K562 (cell line): ENCODE data around the gene GSS. TPM values are rescaled to one million over a fixed set of nuclear protein-coding genes. Genes with fewer than 3 reads are reported as not detected.

Experiments
- NCOR1 ChIP-seq: fragments of 450-650 bp; IDR thresholded peaks from 2 replicates; pipeline ENCODE4 v1.6.1; 2016; ENCODE audit warnings: mild to moderate bottlenecking, moderate library complexity
- TEAD1 ChIP-seq, 2 experiments: fragments of 450-650 bp in 1 of 2; sonication (generic) in 1 of 2; formaldehyde crosslinking; IDR thresholded peaks; 2 replicates each; pipeline versions ENCODE4 v1.4.0 to v1.8.0; 2020 to 2022; ENCODE audit warnings: mild to moderate bottlenecking in 2 of 2, missing genetic modification reagents in 1 of 2
- ZBTB40 ChIP-seq, 2 experiments: fragments of 450-650 bp in 1 of 2; sonication (generic) in 1 of 2; formaldehyde crosslinking in 1 of 2; IDR thresholded peaks; 2 replicates each; pipeline versions ENCODE4 v1.7.1 to v1.9.0; 2016 to 2022; ENCODE audit warnings: inconsistent platforms in 1 of 2, mild to moderate bottlenecking in 1 of 2, missing genetic modification reagents in 1 of 2
- polyA plus RNA-seq, 8 experiments: library from polyadenylated mRNA; depleted of rRNA in 4 of 8; stranded (reverse) in 5 of 8; unstranded in 3 of 8; fragments of >200 nt; fragmentation: Nextera tagmentation in 2 of 8; fragmentation: Illumina TruSeq in 1 of 8; extraction: Ambion mirVana in 2 of 8; extraction: Trizol in 1 of 8; gene quantifications; 2 replicates each; pipeline versions ENCODE4 v1.2.1 to v1.2.3, GENCODE V29; 2011 to 2014; ENCODE audit warnings: inconsistent platforms in 1 of 8, missing spikeins in 1 of 8
- total RNA-seq, 7 experiments: library from RNA; depleted of rRNA in 6 of 7; stranded (reverse); fragments of >200 nt in 6 of 7; fragmentation: Illumina TruSeq in 2 of 7; extraction: Trizol in 2 of 7; gene quantifications; 2 replicates each; pipeline versions ENCODE4 v1.2.1 to v1.2.3, GENCODE V29; 2011 to 2021; ENCODE audit warnings: low replicate concordance in 1 of 7

Gene GSS
- total and polyA plus RNA-seq, 9 of the 15 experiments (the other 6 are each of a cell fraction or from before 2014, with no cell fraction given) = 18.4 to 165 (median 89.4) TPM

- TF ChIP-seq ZBTB40 (IDR thresholded peaks at IDR 0.05) (peak; percentile 32; the same call in 1 of the 2 replicates), ZBTB40 (CRISPR knock-in tag; IDR thresholded peaks at IDR 0.05) (no peak), TEAD1 (CRISPR knock-in tag; IDR thresholded peaks at IDR 0.05) (no peak), NCOR1 (peak; percentile 84)
Measured at GRCh38 chr20:34888468-34888867, 67.1 kb downstream of the GSS start (continued).
